Measurements from ENCODE around the gene HHAT.
A peak's percentile ranks its signal among the peaks of the same experiment; 100 is the strongest.

The HHAT gene

DNA sequence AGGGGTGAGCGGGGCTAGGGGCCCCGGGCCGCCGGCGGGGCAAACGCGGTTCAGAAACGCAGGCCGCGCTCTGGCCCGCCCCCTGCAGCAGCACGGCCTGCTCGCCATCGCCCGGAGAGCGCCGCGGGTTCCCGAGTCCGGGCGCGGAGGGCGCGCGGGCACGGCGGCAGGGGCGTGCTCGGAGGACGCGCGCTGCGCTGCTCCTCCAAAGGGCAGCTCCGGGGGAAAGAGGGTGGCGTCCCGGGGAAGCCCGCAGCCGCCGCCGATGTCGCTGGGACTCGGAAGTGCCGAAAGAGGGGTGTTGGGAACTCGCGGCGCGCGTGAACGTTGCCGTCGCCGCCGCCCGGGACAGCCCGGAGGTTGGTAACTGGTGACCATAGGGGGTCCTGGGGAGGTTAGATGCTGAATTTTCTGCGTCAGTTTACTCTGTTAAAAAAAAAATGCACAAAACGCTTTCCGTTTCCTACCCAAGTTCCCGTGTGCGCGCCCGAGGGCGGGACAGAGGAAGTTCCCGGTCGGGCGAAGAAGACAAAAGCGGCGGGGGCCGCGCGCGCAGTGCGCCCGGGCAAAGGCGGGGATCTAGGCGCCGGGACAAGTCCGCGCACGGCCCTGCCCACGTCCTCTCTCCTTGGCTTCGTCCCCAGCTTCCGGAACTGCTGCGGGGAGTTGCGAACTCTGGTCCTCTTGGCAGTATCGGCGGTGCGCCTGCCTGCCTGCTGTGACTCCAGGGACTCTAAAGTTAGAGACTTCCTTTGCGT is at the start of gene HHAT:
HHAT (plus strand) TSS at position 157 of the 758 bp plus-strand sequence. CDS start 20,074 bp downstream, outside the sequence.
- no peaks in the 10 kb centered on the region for H3K9me3 Mint-ChIP-seq
- H3K27me3 Mint-ChIP-seq, result peaks cover 3% of the 10 kb centered on the region
- ATAC-seq (peak; percentile 79), DNase-seq (peak; percentile 73)
- peak within 1 kb of the TSS; percentile 91 for H3K4me3 Mint-ChIP-seq
- peak within 1 kb of the TSS; percentile 89 for H3K27ac Mint-ChIP-seq
- no peaks in the 10 kb centered on the region for H3K36me3 Mint-ChIP-seq (ENCODE audit: low read depth)
- peaks cover 45% of the 10 kb centered on the region for H3K4me1 Mint-ChIP-seq

DNA sequence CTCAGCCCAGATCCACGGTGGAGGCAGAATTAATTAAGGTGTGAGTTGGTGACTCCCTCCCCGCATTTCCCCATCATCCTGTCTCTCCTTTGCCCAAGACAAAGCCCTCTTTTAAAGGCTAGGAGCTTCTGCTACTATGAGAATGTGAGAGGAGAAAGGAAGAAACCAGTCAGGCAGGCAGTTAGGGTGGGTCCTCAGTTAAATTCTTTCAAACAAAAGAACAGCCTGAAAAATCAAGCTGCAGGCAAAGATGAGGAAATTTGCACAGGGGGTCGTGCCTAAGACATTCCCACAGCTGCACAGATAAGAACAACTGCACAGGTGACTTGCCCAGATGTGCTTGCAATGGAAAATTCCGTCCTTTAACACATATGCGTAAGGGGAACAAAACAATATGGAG is 48.5 kb upstream of the HHAT start:
- Mint-ChIP-seq H3K27ac (no peak overlapping the region), H3K4me1 (no peaks in the 10 kb centered on the region), H3K9me3 (peaks cover 28% of the 10 kb centered on the region), H3K27me3 (peaks cover 31% of the 10 kb centered on the region), H3K36me3 (ENCODE audit: low read depth) (no peaks in the 10 kb centered on the region), H3K4me3 (no peak overlapping the region)
- ATAC-seq (no peak), DNase-seq (no peak)

DNA sequence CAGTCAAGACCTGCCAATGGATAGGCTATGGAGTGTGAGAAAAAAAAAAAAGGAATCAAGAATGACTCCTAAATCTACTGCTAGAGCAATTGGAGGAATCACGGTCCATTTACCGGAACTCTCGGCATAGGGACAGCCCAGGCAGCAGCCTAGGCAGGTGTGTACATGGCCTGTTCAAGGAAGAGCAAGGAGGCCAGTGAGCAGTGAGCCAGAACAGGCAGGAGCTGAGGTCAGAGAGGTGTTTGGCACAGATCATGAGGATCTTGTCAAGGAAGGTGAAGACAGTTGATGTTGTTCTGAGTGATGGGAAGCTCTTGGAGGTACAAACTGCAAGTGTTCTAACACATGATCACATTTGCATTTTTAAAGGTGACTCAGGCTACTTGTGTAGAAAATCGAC is 40.6 kb upstream of the HHAT start:
- no peak for ATAC-seq

DNA sequence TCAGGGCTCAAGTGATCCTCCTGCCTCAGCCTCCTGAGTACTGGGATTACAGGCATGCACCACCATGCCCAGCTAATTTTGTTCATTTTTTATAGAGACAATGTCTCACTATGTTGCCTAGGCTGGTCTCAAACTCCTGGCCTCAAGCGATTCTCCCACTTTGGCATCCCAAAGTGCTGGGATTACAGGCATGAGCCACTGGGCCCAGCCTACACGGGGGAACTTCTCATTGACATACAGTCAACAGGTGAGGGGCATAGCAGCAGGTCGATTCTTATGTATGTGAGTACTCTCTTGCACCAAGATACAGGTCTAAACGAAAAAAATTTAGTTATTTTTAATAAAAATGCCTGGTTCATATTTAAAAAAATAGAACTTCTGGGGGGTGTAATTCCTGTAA is 39.5 kb upstream of the HHAT start:
- H3K27me3 Mint-ChIP-seq, result peaks cover 48% of the 10 kb centered on the region
- H3K27ac Mint-ChIP-seq, result no peak overlapping the region

More for the DNA sequence above, 40.6 kb upstream of the HHAT start:
- Mint-ChIP-seq H3K9me3 (no peaks in the 10 kb centered on the region), H3K4me3 (no peak overlapping the region), H3K27me3 (peaks cover 48% of the 10 kb centered on the region), H3K36me3 (ENCODE audit: low read depth) (no peaks in the 10 kb centered on the region), H3K27ac (no peak overlapping the region), H3K4me1 (peaks cover 5% of the 10 kb centered on the region)
- no peak for DNase-seq

DNA sequence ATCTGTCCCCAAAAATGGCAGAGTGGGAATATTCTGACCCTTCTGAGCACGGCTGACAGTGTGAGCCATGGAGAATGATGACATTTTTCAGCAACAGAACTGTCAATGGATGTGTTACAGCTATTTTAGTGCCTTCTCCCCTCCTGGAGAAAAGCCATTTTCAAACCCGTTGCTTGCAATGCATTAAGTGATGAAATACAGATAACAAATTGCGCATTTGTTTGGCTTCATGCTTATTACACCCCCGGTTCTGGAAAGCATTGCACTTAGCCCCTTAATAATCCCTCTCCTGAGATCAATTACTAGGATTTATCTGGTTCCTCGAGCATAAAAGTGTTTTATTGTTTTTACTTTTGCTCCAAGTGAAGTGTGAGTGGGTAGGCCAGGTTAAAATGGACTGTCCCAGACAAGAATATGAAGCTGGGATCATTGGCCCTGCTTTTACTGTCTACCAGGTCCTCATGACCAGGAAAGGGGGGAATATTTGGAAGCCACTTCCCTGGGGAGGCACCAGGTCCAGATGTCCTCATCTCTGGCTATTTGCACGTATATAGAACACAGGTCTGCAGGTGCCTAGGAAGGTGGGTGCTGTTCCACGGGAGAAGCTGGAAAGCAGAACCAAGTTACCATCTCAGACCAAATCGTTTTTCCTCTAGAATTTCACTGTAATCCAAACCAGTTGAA is 37.5 kb upstream of the HHAT start:
- Mint-ChIP-seq H3K36me3 (ENCODE audit: low read depth) (no peaks in the 10 kb centered on the region), H3K27ac (no peak overlapping the region), H3K4me3 (no peak overlapping the region), H3K9me3 (no peaks in the 10 kb centered on the region), H3K4me1 (peaks cover 5% of the 10 kb centered on the region), H3K27me3 (peaks cover 42% of the 10 kb centered on the region)
- DNase-seq (no peak), ATAC-seq (no peak)

More for the DNA sequence above, 39.5 kb upstream of the HHAT start:
- Mint-ChIP-seq H3K9me3 (no peaks in the 10 kb centered on the region), H3K4me1 (peaks cover 5% of the 10 kb centered on the region), H3K36me3 (ENCODE audit: low read depth) (no peaks in the 10 kb centered on the region), H3K4me3 (no peak overlapping the region)
- ATAC-seq (no peak), DNase-seq (no peak)

DNA sequence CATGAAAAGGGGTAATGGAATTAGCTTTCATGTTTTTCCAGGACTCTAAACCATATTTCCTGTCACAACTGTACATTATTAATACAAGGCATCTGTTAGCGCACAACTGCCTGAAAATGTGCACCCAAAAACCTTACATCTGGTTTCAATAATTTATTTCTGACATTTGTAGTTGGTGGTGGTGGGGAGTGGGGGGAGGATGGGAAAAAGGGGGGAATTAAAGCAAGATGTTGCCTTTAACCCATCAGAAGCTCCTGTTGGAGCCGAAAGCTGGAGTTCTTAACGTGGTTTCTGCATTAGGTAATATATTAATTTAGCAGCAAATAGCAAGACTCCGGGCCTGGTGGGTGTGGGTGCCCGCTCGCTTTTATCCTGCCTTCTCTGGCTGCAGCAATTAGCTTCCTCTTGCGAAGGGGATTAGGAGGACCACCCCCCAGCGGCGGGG is 36.9 kb upstream of the HHAT start:
- Mint-ChIP-seq H3K27ac (no peak overlapping the region), H3K4me1 (peaks cover 5% of the 10 kb centered on the region), H3K9me3 (no peaks in the 10 kb centered on the region), H3K27me3 (peaks cover 42% of the 10 kb centered on the region), H3K36me3 (ENCODE audit: low read depth) (no peaks in the 10 kb centered on the region), H3K4me3 (no peak overlapping the region)
- ATAC-seq (no peak), DNase-seq (no peak)

DNA sequence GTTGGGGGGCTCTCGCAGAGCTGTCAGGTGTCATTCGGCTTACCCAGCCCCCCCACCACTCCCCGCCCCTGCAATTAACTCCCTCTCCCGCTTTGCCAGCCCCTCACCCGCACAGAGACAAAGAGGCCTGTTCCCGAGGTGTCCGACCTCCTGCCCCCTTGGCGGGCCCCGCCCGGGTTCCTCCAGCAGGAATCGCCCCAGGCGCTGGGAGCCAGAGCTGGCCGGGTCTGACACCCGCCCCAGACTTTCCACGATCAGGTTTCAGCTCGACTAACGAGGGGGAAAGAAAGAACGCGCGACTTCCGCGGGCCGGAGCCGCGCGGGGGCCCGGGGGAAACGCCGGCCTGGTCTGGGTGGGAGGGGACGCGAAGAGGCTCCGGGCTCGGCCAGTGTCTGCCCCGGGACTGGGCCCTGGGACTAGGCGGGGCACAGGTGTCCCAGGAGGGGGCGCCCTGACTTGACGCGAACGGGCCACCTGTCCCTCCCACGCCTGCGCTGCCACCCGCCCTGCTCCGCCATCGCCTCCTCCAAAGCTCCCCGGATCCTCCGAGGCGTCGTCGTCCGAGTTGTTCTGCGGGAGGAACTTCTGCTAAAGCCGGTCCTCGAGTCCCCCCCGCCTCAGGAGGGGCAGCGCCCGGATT is 36.4 kb upstream of the HHAT start:
- DNase-seq (peak; percentile 42), ATAC-seq (peak; percentile 66)
- Mint-ChIP-seq H3K36me3 (ENCODE audit: low read depth) (no peaks in the 10 kb centered on the region), H3K4me3 (peak overlapping the region; percentile 15), H3K27ac (no peak overlapping the region), H3K4me1 (peaks cover 5% of the 10 kb centered on the region), H3K27me3 (peaks cover 42% of the 10 kb centered on the region), H3K9me3 (no peaks in the 10 kb centered on the region)

DNA sequence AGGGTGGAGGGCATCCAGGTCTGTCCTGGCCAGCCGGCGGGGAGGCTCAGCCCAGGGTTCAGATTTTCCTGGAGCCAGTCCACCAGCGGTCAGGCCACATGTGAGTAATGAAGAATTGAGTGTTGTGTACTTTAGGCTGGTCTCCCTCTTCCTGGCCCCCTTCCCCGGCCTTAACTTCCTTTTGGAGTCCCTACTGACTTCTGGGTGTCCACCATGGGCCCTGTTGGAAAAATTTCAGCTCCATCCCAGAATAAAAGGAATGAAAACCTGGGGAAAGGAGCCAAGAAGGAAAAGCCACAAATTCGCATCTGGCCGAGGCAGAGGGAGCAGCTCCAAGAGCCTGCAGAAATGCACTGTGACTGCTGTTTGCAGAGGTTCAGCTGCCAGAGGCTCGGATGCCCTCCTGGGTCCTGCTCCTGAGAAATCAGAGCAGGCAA is 35.5 kb upstream of the HHAT start:
- H3K27me3 Mint-ChIP-seq, result peaks cover 42% of the 10 kb centered on the region
- DNase-seq, result no peak
- no peaks in the 10 kb centered on the region for H3K36me3 Mint-ChIP-seq (ENCODE audit: low read depth)
- no peak overlapping the region for H3K27ac Mint-ChIP-seq
- no peak for ATAC-seq
- H3K4me3 Mint-ChIP-seq, result no peak overlapping the region
- H3K9me3 Mint-ChIP-seq, result no peaks in the 10 kb centered on the region
- H3K4me1 Mint-ChIP-seq, result peaks cover 5% of the 10 kb centered on the region

DNA sequence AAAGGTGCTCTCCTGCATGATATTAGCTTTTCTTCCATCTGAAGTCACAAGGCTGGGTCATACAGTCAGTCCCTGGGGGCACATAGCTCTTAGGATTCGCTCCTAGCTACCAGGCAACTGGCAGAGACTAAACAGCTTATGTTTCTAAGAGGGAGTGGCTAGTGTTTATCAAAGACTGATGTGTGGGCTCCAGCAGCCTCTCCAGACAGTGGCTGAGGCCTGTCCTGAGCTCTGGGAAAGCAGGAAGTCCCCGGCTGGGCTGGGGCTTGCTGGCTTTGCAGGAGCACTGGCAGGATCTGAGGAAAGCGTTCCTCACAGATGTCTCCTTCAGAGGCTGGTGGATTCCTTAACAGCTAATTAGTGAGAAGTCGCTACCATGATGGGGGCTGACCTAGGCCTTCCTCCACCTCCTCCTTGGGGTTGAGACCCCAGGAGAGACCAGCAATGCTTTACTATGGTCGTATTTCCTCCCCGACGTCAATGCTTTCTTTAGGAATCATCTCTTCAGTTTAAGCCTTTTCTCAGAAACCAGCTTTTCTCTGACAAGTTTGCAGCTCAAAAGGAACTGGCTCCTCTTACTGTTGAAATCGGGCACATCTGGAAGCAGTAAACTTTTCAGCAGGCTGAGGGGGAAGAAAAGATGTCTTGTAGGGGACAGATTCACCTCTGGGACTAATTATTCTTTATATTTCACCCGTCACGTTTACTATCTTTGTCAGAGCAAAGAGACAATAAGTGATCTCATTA is 33.5 kb upstream of the HHAT start:
- Mint-ChIP-seq H3K4me1 (peaks cover 5% of the 10 kb centered on the region), H3K36me3 (ENCODE audit: low read depth) (no peaks in the 10 kb centered on the region), H3K9me3 (no peaks in the 10 kb centered on the region), H3K4me3 (no peak overlapping the region), H3K27me3 (peaks cover 40% of the 10 kb centered on the region), H3K27ac (no peak overlapping the region)
- DNase-seq (no peak), ATAC-seq (no peak)

DNA sequence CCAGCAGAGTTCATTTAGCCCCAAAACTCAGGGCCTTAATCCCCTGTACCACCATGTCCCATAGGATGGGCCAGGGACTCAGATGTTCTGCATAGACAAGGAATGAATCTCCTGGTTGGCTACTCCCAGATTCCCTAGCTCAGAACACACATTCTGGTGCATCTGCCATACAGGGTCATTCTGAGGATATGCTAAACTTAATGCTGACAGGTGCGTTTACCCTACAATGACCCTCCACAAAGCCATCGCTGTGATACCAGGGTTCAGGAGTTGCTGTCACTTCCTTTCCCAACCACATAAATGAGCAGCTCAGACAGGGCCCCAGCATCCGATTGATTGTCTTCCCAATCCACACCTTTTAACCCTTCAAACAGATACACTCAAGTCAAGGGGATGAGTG is 32.0 kb upstream of the HHAT start:
- DNase-seq (no peak), ATAC-seq (no peak)
- H3K27me3 Mint-ChIP-seq, result peaks cover 25% of the 10 kb centered on the region
- H3K9me3 Mint-ChIP-seq, result no peaks in the 10 kb centered on the region
- no peak overlapping the region for H3K4me3 Mint-ChIP-seq
- H3K27ac Mint-ChIP-seq, result no peak overlapping the region
- no peaks in the 10 kb centered on the region for H3K36me3 Mint-ChIP-seq (ENCODE audit: low read depth)
- H3K4me1 Mint-ChIP-seq, result peaks cover 5% of the 10 kb centered on the region

DNA sequence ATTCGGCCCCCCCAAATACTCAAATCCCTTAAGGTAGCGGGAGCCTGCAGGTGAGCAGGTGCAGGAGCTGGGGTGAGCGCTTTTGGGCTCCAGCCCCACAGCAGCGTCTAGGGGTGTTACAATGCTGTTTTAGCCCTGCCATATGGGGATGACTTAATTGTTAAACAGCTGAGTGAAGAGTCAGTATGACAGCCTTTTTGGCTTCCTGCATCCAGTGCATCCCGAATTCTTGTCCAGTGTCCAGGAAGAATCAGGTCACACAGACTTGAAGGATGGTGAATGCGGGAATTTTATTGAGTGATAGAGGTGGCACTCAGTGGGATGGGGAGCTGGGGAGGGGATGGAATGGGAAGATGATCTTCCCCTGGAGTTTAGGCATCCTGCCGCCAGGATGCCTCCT is 30.4 kb upstream of the HHAT start:
- Mint-ChIP-seq H3K27ac (no peak overlapping the region), H3K27me3 (peaks cover 16% of the 10 kb centered on the region), H3K36me3 (ENCODE audit: low read depth) (no peaks in the 10 kb centered on the region), H3K4me1 (no peaks in the 10 kb centered on the region), H3K4me3 (no peak overlapping the region), H3K9me3 (no peaks in the 10 kb centered on the region)
- ATAC-seq (no peak), DNase-seq (no peak)

DNA sequence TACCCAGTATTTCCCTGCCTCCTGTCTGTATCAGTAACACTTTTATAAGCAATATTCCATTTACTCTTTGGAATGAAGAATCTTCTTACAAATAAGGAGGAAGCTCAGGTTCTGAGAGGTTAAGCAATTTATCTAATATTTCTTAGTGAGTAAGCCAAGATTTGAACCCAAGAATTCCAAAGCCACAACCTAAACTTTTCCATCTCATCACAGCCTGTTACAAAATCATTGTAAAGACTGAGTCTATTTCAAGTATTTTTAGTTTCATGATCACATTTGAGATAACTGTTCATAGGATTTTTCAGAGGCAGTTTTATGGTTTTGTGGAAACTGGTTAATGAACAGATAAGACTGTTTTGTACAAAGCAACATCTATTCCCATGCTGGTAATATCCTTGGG is 29.8 kb upstream of the HHAT start:
- H3K27ac Mint-ChIP-seq, result no peak overlapping the region
- H3K36me3 Mint-ChIP-seq (ENCODE audit: low read depth), result no peaks in the 10 kb centered on the region
- DNase-seq (no peak), ATAC-seq (no peak)
- no peaks in the 10 kb centered on the region for H3K9me3 Mint-ChIP-seq
- H3K27me3 Mint-ChIP-seq, result peaks cover 13% of the 10 kb centered on the region
- no peak overlapping the region for H3K4me3 Mint-ChIP-seq
- H3K4me1 Mint-ChIP-seq, result no peaks in the 10 kb centered on the region

DNA sequence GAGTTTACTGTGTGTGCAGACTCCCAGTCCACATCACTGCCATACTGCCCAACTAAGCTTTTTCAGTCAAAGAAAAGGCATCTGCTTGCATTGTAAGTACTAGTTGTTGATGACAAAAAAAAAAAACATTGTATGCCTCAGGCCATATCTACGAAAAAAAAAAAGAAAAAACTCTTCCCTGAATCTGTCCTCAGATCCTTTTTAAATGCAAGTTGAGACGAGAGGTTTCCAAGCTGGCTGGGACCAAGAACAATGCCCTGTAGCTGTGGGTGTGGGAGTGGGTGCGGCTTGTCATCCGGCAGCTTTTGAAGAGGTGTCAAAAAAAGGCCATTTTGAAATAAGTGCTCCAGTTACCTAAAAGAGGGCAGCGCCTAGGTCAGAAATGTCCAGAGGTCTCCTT is 29.2 kb upstream of the HHAT start:
- DNase-seq (no peak), ATAC-seq (no peak)
- Mint-ChIP-seq H3K36me3 (ENCODE audit: low read depth) (no peaks in the 10 kb centered on the region), H3K27me3 (peaks cover 13% of the 10 kb centered on the region), H3K9me3 (no peaks in the 10 kb centered on the region), H3K4me3 (no peak overlapping the region), H3K27ac (no peak overlapping the region), H3K4me1 (no peaks in the 10 kb centered on the region)

DNA sequence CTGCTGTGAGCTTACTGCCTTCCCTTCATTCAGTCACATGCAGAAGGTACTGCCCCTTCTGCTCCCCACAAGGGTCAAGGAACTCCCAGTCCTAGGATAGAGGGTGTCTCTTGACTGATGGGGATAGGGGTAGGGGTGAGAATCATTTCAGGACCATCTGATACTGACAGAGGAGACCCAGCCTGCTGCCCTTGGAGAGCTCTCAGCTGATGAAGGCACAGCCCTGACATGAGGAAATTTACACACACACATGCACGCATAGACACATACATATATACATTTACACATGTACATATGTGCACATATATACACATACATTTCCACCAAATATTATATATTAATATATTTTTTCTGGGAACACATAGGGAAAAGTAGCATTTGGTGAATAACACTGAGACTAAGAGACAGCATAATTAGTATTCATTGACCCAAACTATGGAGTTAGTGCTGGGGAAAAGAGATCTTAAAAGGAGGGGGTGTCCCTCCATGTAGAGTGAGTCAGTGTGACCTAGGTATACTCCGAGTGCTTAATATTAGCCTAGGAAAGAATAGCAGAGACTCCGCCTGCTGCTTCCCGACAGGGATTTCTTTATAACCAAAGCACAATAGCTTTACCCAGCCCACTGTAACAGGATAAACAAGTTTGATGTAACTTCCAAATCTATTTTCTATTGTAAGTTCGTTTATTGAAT is 27.6 kb upstream of the HHAT start:
- ATAC-seq, result no peak
- Mint-ChIP-seq H3K36me3 (ENCODE audit: low read depth) (no peaks in the 10 kb centered on the region), H3K9me3 (no peaks in the 10 kb centered on the region), H3K27ac (no peak overlapping the region), H3K27me3 (peaks cover 8% of the 10 kb centered on the region), H3K4me1 (no peaks in the 10 kb centered on the region), H3K4me3 (no peak overlapping the region)
- DNase-seq, result no peak

Measured in activated naive CD8-positive, alpha-beta T cell treated with anti-CD3 and anti-CD28 coated beads, Interleukin-2, amount 50 U/mL, for 24 hours (primary cell).